Measurements from ENCODE around the gene NFASC.

Gene NFASC

GRCh38 chr1:205041998-205042910 is 171.6 kb downstream of the NFASC start:
- no peak for DNase-seq (ENCODE audit: low read depth)

DNA sequence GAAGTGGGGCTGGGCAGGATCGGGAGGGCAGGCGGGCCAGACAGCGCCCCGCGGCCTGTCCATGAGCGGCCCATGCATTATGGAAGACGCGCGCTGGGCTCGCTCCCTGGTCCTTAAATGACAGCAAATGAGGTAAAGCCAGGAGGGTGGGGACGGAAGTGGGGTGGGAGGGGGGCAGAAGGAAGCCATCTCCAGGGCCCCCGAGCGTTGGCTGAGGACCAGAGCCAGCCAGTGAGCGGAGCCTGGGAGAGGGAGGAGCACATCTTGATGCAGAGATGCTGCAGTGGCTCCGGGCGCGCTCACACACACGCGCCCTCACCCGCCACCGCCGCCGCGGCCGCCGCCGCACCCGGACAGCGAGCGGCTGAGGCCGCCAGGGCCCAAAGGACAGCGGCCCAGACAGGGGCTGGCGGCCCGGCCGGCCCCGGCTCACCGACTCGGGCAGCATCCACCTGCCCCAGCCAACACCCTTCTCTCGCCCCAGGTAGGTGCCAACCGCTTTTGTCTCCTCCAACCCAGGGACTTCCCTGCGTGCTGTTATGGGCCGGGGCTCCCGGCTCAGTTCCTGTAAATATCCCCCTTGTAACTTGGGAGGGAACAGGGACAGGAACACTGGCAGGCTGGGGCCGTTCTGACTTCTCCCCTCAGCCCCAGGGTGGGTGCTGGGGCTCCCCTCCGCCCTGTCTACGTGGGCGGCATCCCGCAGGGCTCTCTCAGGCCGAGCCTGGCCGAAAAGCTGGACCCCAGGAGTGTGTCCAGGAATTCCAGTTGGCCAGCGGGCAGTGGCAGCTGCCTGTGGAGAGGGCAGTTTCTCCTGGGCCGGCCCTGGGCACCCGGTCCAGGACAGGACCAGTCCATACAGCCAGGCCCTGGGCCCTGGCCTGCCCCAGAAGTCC is 172.5 kb downstream of the NFASC start, which contains the start of gene CNTN2:
TSS of gene CNTN2 (plus strand) at position 302 of the 896 bp plus-strand sequence. CDS start 9,974 bp downstream, outside the sequence.
- no peak for DNase-seq (ENCODE audit: low read depth)

DNA sequence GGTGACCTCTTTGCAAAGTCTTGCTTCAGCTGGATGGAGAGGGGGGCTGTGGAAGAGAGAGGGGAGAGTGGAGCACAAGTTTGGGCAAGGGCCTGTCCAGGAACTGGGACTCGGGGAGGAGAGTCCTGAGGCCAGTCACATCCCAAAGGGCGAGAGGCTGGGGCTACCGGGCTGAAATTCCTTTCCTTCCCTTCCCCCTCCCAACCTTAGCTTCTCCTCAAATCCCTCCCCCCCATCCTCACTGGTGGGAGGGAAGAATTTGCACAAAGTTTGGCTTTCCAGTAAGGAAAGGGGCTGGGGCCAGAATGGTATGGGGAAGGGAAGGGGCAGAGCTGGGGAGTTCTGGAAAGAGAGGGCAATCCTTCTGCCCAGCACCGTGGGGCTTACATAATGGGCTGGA is 173.2 kb downstream of the NFASC start:
- no peak for DNase-seq (ENCODE audit: low read depth)

DNA sequence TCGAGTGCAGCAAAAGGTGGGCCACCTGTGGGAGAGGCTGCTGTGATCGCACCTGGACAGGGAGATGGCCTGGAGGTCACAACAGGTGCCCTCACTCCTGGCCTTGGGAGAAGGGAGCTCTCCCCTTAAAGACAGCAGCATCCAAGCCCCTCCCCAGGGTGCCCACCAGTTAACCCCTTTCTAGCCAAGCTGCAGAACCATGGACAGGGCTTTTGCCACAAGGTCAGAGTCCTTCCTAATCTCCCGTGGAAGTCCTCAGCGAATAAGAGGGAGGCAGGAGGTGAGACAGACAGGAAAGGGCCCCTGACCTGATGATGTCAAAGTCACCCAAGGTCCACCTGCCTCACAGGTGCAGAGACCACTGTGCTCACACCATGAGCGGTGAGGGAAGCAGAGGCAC is 174.1 kb downstream of the NFASC start:
- DNase-seq (ENCODE audit: low read depth), result no peak

- DNase-seq (ENCODE audit: low read depth), result no peak
These were observed 174.5 kb downstream of the NFASC start for GRCh38 chr1:205045146-205045545.

GRCh38 chr1:205046870-205047269 is 176.2 kb downstream of the NFASC start:
- no peak for DNase-seq (ENCODE audit: low read depth)

DNA sequence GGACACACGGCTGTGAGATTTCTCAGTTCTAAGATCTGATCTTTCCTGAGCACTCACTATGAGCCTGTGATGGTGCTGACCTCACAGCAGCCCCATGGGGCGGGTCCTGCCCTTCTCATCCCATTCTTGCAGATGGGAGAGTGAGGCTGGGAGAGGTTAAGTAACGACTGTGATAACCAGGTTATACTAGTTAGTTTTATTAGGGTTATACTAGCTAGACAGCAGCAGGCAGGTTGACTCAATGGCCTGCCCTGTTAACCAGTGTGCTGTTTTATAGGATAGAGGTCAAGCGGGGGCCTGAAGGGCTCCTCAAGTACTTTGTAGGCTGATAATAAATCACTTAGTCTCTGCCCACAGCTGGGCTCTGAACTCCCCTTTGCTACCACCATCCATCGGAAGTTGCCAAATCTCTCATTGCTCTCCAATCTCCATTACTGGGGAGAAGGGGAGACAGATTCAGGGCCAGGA is 177.1 kb downstream of the NFASC start:
- no peak for DNase-seq (ENCODE audit: low read depth)

GRCh38 chr1:205048382-205048781 is 177.7 kb downstream of the NFASC start:
- no peak for DNase-seq (ENCODE audit: low read depth)

GRCh38 chr1:205049479-205049878 is 178.8 kb downstream of the NFASC start:
- no peak for DNase-seq (ENCODE audit: low read depth)

DNA sequence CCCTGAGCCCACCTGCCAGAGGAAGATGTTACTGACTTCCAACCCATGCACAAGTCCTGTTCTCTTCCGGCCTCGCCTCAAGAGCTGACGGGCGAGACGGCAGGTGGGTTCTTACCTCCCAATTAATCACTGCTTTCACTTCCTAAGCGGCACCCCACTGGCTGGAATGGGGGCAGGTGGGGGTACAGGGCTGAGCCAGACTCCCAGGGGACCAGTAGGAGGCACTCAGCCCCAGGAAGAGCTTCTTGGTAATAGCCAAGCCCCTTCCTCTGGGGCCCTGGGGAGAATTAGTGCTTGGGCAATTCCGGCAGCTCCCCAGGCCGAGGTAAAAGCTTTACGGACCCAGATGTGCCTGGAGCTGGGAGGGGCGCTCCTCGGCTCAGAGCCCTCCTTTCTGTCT is 182.0 kb downstream of the NFASC start:
- DNase-seq (ENCODE audit: low read depth), result no peak

DNA sequence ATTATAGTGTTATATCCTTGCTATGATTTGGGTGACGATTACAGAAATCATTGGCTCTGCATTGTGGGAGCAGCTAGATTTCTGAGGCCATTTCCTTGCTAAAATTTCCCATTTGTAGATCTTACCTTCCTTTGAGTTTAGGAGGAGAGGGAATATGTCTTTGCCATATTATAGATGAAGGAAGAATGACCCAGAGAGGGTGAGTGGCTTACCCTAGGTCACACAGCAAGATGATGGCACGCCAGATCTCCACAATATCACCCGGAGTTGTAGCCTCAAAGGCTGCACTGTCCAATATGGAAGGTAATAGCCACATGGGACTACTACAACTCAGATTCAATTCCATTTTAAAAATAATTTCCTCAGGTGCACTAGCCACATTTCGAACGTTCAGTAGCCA is 182.6 kb downstream of the NFASC start:
- DNase-seq (ENCODE audit: low read depth), result no peak

GRCh38 chr1:205054013-205054412 is 183.4 kb downstream of the NFASC start:
- DNase-seq (ENCODE audit: low read depth), result no peak

DNA sequence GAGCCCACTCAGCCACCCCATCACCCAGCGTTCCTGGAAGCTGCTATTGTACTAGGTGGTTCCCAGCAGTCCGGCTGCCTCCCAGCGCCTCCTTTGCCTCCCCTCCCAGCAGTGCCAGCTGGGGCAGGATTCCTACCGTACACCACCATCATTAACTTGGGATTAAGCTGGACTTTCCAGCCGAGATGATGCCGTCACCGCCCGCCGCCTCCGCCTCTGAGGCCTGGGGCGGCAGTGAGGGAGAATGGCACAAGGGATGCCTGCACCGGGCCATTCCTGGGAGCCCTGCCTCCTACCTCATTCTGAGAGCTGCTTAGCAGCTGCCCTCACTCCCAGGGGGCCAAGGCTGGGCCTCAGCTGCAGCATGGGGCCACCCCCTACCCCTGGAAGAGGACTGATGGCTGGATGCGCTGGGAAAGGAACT is 185.5 kb downstream of the NFASC start:
- DNase-seq (ENCODE audit: low read depth), result no peak

GRCh38 chr1:205056956-205057568 is 186.4 kb downstream of the NFASC start:
- no peak for DNase-seq (ENCODE audit: low read depth)

DNA sequence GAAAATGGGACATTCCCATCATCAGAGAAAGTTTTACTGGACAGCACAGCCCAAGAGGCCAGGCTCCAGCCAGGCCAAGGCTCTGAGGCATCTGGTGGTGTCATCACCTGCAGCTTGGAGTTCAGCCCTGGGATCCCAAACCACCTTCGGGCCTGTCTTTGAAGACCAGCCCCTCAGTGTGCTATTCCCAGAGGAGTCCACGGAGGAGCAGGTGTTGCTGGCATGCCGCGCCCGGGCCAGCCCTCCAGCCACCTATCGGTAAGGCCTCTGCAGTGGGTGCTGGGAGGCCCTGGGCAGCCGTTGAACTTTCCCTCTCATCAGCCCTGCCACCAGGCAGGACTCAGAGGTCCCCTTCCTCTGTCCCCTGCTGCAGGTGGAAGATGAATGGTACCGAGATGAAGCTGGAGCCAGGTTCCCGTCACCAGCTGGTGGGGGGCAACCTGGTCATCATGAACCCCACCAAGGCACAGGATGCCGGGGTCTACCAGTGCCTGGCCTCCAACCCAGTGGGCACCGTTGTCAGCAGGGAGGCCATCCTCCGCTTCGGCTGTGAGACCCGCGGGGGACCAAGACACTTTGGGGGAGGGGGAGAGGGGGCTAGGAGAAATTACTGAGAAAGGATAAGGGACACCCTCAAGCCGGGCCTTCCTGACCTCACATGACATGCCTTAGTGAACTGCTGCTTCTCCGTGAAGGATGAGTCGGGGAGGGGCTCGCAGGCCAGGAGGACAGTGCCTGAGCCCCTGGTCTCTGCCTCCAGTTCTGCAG is 187.3 kb downstream of the NFASC start:
- DNase-seq (ENCODE audit: low read depth), result no peak

GRCh38 chr1:205058853-205059252 is 188.2 kb downstream of the NFASC start:
- no peak for DNase-seq (ENCODE audit: low read depth)

GRCh38 chr1:205059660-205060059 is 189.0 kb downstream of the NFASC start:
- no peak for DNase-seq (ENCODE audit: low read depth)

DNA sequence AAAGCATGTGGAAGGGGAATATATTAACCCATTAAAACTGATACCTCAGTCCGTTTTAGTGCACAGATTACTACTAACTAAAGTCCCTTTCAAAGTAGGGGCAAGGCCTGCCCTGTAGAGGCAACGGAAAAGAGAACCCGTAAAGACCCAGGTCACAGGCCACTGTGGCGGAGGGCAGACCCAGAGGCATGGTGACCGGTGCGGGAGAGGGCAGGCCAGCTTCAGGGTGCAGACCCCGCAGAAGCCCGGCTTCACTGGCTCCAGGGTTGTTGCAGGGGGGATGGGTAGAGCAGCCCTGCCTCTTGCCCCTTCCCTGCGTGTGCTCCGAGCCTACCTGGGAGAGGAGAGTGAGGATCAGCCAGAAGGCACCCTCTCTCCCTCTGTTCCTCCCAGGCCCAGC is 190.1 kb downstream of the NFASC start:
- no peak for DNase-seq (ENCODE audit: low read depth)

- no peak for DNase-seq (ENCODE audit: low read depth)
These were observed 190.6 kb downstream of the NFASC start for GRCh38 chr1:205061227-205061626.

DNA sequence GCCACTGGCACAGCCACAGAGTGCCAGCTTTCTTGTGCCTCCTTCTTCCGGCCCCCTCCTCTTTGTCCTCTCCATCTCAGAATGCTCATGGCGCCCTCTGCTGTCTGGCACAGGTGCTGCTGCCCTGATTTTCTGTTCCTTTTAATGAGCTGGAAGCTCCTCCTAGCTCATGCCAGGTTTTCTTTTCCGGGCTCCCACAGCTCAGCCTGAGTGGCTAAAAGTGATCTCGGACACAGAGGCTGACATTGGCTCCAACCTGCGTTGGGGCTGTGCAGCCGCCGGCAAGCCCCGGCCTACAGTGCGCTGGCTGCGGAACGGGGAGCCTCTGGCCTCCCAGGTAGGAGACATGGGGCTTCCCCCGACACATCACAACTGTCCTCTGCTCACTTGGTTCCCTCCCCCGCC is 191.0 kb downstream of the NFASC start:
- DNase-seq (ENCODE audit: low read depth), result peak; percentile 22

DNA sequence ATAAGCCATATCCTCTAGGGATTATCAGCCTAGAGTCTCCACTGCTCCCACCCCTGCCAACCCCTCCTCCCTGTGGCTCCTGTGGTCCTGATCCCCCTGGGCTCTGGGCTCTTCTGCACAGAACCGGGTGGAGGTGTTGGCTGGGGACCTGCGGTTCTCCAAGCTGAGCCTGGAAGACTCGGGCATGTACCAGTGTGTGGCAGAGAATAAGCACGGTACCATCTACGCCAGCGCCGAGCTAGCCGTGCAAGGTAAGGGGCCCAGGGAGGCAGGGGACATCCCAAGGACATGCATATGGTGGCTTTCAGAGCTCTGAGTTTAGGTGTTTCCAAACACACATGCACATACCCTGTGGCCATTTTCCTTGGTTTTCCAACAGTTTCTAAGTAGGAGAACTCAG is 191.7 kb downstream of the NFASC start:
- DNase-seq (ENCODE audit: low read depth), result no peak
